Dermis microvascular lymphatic vessel endothelial cell (primary cell): ENCODE measurements around the gene ACAD10. TPM values are rescaled to one million over a fixed set of nuclear protein-coding genes. Genes with fewer than 3 reads are reported as not detected.
"Not testable (repeated sequence)": the region's sequence is repeated elsewhere in the genome, so short reads cannot be mapped to it uniquely, and the experiment has no call there.

Experiments
- DNase-seq, 2 donors: peaks; one replicate each; pipeline versions ENCODE4 v3.0.0 to v3.0.0-alpha.2; 2010; ENCODE audit warnings: low read depth in 2 of 2
- total RNA-seq: library from RNA; depleted of rRNA; stranded (reverse); fragments of >200 nt; gene quantifications from 2 replicates; pipeline ENCODE4 v1.2.1, GENCODE V29; 2014

The ACAD10 gene
- 7.6 and 10.9 TPM in 2 replicates for total RNA-seq

- peak; percentile 81 to 95 for DNase-seq
Measured at GRCh38 chr12:111685811-111686573, at the start of gene ACAD10, which contains the start of gene BRAP. Gene ACAD10 (plus strand): TSS chr12:111686053. CDS start chr12:111692710, 6,657 bp downstream. Gene BRAP (minus strand): TSS chr12:111685956. CDS start chr12:111685792, 164 bp downstream.

- DNase-seq: peak; percentile 25 to 41
Measured at GRCh38 chr12:111636209-111636945, 49.5 kb upstream of the ACAD10 start.

GRCh38 chr12:111638556-111638955 lies 47.3 kb upstream of the ACAD10 start:
- no peak for DNase-seq

- no peak for DNase-seq
Measured at GRCh38 chr12:111640506-111640905, 45.3 kb upstream of the ACAD10 start.

GRCh38 chr12:111642681-111643426 lies 43.0 kb upstream of the ACAD10 start:
- DNase-seq: no peak

- DNase-seq: peak in 1 of 2 donors; percentile 26
Measured at GRCh38 chr12:111643427-111643826, 42.4 kb upstream of the ACAD10 start.

GRCh38 chr12:111645433-111645832 lies 40.4 kb upstream of the ACAD10 start:
- no peak for DNase-seq

- no peak for DNase-seq
Measured at GRCh38 chr12:111650912-111651311, 34.9 kb upstream of the ACAD10 start.

GRCh38 chr12:111652530-111652929 lies 33.3 kb upstream of the ACAD10 start:
- not testable (repeated sequence) for DNase-seq

GRCh38 chr12:111653596-111653995 lies 32.3 kb upstream of the ACAD10 start:
- DNase-seq: no peak

- peak in 1 of 2 donors; percentile 58 for DNase-seq
Measured at GRCh38 chr12:111655356-111655755, 30.5 kb upstream of the ACAD10 start.

- DNase-seq: no peak
Measured at GRCh38 chr12:111656016-111656415, 29.8 kb upstream of the ACAD10 start.

GRCh38 chr12:111664499-111664898 lies 21.4 kb upstream of the ACAD10 start:
- DNase-seq: no peak

- no peak for DNase-seq
Measured at GRCh38 chr12:111664961-111665865, 20.6 kb upstream of the ACAD10 start.

- no peak for DNase-seq
Measured at GRCh38 chr12:111672822-111673381, 13.0 kb upstream of the ACAD10 start.

- peak; percentile 23 to 51 for DNase-seq
Measured at GRCh38 chr12:111673503-111673902, 12.3 kb upstream of the ACAD10 start.

GRCh38 chr12:111677186-111677585 lies 8.7 kb upstream of the ACAD10 start:
- no peak for DNase-seq

- peak in 1 of 2 donors; percentile 2 for DNase-seq
Measured at GRCh38 chr12:111684485-111685198, 1.2 kb upstream of the ACAD10 start.

GRCh38 chr12:111685322-111685810 lies 487 bp upstream of the ACAD10 start:
- peak in 1 of 2 donors; percentile 41 for DNase-seq
